Mucosa of descending colon (tissue), 3 donors: Measurements from ENCODE around the gene RXRA. TPM values are rescaled to one million over a fixed set of nuclear protein-coding genes. Genes with fewer than 3 reads are reported as not detected.

Experiments used
- ATAC-seq: fragments of 200-7000 bp; cut with Tn5 transposase; one replicate; pipeline ENCODE4 v1.9.1; 2020; ENCODE audit warnings: mild to moderate bottlenecking, moderate library complexity
- DNase-seq, 3 donors: peaks; one replicate each; pipeline ENCODE4 v3.0.0-alpha.2; 2020
- H3K36me3 ChIP-seq: fragments of 200-600 bp; one replicate; pipeline ENCODE4 v1.8.0; 2021; ENCODE audit warnings: low read depth, mild to moderate bottlenecking
- H3K4me1 ChIP-seq: fragments of 200-600 bp; one replicate; pipeline ENCODE4 v1.8.0; 2021; ENCODE audit warnings: low read depth, mild to moderate bottlenecking
- H3K4me3 ChIP-seq: fragments of 200-600 bp; one replicate; pipeline ENCODE4 v1.8.0; 2021; ENCODE audit warnings: mild to moderate bottlenecking
- H3K9me3 ChIP-seq: fragments of 200-600 bp; one replicate; pipeline ENCODE4 v1.8.0; 2021; ENCODE audit warnings: mild to moderate bottlenecking
- CTCF ChIP-seq: fragments of 200-600 bp; IDR thresholded peaks from one replicate; pipeline ENCODE4 v1.8.0; 2022; ENCODE audit warnings: antibody characterized with exemption, mild to moderate bottlenecking
- intact Hi-C, 2 donors: fragments of 100-400 bp; cut with DNase I in 1 of 2; cut with micrococcal nuclease in 1 of 2; formaldehyde crosslinking; loops; one replicate each; pipeline versions ENCODE4 v1.11.0 to v1.11.1; 2022; cut with DNase I, micrococcal nuclease
- total RNA-seq, 3 donors: library from RNA; stranded (reverse); fragmentation: NEBNext Ultra II Directional in 2 of 3; extraction: Animal tissue kit (Norgen Biotek cat#: 25700) in 2 of 3; gene quantifications; one replicate each; pipeline versions ENCODE4 v1.2.1 to v1.2.4, GENCODE V29; 2021 to 2023
- donor health status: DM: no; HTN: no; CAD: no; lungs with moderate emphysema.
- donor health status: DM: no; HTN: no; CAD: no.
- donor health status: DM: no; HTN: yes; CAD: no.

The RXRA gene
- total RNA-seq, 3 donors from 2014 or later: 75.2 to 101 (median 85.3) TPM

GRCh38 chr9:134380542-134381271, 54.5 kb downstream of the RXRA start:
- peaks cover 77% of the 10 kb centered on the region for H3K4me1 ChIP-seq

GRCh38 chr9:134381272-134381661, 55.0 kb downstream of the RXRA start:
- peaks cover 78% of the 10 kb centered on the region for H3K4me1 ChIP-seq
- ATAC-seq: no peak

More at GRCh38 chr9:134380542-134381271, 54.5 kb downstream of the RXRA start:
- intact Hi-C loops: no loop called here
- ATAC-seq (no peak), DNase-seq (no peak)
- no peak overlapping the region for H3K4me3 ChIP-seq
- TF ChIP-seq CTCF: no peak
- H3K9me3 ChIP-seq: no peaks in the 10 kb centered on the region
- no peaks in the 10 kb centered on the region for H3K36me3 ChIP-seq

GRCh38 chr9:134381671-134382516, 55.6 kb downstream of the RXRA start:
- peaks cover 80% of the 10 kb centered on the region for H3K4me1 ChIP-seq
- DNase-seq: peak; percentile 68 to 77 (median 72)

More at GRCh38 chr9:134381272-134381661, 55.0 kb downstream of the RXRA start:
- Histone ChIP-seq H3K36me3 (no peaks in the 10 kb centered on the region), H3K4me3 (no peak overlapping the region), H3K9me3 (no peaks in the 10 kb centered on the region)
- TF ChIP-seq CTCF: no peak
- no peak for DNase-seq
- intact Hi-C loops: no loop called here

GRCh38 chr9:134382733-134383132, 56.5 kb downstream of the RXRA start:
- no peaks in the 10 kb centered on the region for H3K9me3 ChIP-seq
- no peak overlapping the region for H3K4me3 ChIP-seq
- H3K4me1 ChIP-seq: peaks cover 75% of the 10 kb centered on the region
- intact Hi-C loops: no loop called here
- DNase-seq (peak; percentile 80 to 87 (median 87)), ATAC-seq (peak; percentile 78)
- no peak for TF ChIP-seq CTCF
- no peaks in the 10 kb centered on the region for H3K36me3 ChIP-seq

More at GRCh38 chr9:134381671-134382516, 55.6 kb downstream of the RXRA start:
- Histone ChIP-seq H3K4me3 (no peak overlapping the region), H3K9me3 (no peaks in the 10 kb centered on the region), H3K36me3 (no peaks in the 10 kb centered on the region)
- intact Hi-C loops: no loop called here
- TF ChIP-seq CTCF: no peak
- ATAC-seq: peak; percentile 23

GRCh38 chr9:134383148-134383547, 56.9 kb downstream of the RXRA start:
- peaks cover 73% of the 10 kb centered on the region for H3K4me1 ChIP-seq
- intact Hi-C loops: no loop called here
- ATAC-seq (peak; percentile 18), DNase-seq (no peak)
- H3K4me3 ChIP-seq: no peak overlapping the region
- no peaks in the 10 kb centered on the region for H3K36me3 ChIP-seq
- TF ChIP-seq CTCF: no peak
- no peaks in the 10 kb centered on the region for H3K9me3 ChIP-seq
